GM21528 (cell line): ENCODE data around the gene LPP.
"Not testable (repeated sequence)": the region's sequence is repeated elsewhere in the genome, so short reads cannot be mapped to it uniquely, and the experiment has no call there.

Experiments
- ATAC-seq: cut with Tn5 transposase; IDR thresholded peaks from one replicate; pipeline ENCODE4 v1.9.1; 2021; ENCODE audit warnings: mild to moderate bottlenecking, moderate library complexity; ENCODE audit not compliant: unreplicated experiment, low FRiP score

The LPP gene

DNA sequence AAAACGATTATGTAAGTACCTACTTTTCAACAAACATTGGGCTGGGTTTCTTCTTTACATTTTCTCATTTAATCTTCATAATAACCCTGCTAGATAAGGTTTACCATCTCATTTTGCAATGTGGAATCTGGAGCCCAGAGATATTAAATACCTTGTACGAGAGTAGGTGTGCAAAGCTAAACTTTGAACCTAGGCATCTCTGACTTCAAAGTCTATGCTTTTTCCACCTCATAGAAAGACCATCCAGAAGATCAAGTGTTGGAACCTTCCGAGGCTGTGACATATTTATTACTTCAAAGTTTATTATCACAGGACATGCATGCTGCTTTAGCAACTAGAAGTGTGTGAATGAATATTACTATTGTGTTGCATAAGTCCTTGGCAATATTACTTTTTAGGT, 520.6 kb downstream of the LPP start:
- no peak for ATAC-seq

DNA sequence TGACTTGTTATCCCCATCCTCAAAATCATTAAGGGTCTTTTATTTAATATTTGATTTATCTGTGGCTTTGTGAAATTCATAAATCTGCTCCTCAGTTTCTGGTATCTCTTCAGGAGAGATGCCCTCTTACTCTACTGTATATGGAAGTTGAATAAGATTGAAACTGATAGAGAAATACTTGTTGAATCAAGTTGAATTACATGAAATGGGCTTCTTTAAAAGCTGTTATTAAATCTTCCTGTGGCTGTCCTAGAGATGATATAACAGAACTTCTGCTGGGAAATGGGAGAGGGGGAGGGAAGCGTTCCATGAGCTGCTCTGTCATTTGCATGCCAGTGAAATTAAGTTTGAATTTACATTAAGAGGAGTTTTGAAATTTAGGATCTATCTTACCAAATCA, 523.4 kb downstream of the LPP start:
- ATAC-seq: no peak

DNA sequence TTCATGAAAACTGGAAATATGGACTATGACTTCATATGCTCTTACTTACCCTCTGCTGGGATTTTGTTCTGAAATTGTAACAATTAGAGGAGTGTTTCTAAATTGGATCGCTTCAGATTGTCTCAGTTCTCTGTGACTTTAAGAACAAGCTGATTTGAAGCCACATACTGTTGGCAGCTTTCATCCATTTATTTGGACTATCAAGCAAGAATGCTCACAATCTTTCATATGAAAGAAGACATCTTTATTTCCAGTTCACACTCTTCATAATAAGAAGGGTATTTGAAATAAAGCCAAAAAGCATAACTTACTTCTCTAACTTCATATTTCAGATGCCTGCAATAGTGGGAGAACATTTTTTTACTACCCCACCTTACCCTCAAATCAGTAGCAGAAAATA, 526.2 kb downstream of the LPP start:
- no peak for ATAC-seq

DNA sequence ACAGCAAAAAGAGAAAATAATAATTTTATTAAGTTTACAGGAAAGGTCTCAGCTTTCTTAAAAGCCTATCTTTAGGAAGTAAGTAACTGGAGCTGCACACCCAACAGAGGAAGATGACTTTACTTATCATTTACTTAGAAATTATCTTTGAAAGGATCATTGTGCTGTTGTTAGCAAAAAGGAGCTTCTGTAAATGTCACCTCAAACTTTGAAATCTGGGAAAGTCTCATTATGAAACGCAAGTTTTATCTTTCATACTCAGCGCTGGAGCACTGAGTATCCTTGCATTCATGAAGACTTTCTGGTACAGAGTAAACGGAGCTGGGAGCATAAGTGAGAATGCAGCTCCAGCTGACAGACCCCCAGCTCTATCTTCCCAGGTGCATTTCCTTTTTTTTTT, 526.6 kb downstream of the LPP start:
- no peak for ATAC-seq

DNA sequence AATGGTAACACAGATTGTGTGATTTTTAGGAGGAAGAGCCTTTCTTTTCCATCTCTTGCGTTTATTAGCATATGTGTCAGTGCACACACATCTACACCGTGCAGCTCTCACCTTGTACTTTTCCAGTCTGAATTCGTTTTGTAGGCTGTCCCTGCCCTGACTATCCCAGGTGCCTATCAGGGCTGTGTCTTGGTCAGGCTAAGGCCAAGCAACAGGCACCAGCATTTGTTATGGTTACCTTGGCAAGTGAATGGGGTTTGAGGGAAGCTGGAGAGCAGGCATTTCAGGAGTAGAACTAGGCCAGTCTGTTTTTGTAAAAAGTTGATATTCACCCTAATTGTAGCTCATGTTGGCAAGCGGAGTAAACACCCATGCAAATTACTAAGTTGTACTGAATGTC, 528.4 kb downstream of the LPP start:
- ATAC-seq: no peak

DNA sequence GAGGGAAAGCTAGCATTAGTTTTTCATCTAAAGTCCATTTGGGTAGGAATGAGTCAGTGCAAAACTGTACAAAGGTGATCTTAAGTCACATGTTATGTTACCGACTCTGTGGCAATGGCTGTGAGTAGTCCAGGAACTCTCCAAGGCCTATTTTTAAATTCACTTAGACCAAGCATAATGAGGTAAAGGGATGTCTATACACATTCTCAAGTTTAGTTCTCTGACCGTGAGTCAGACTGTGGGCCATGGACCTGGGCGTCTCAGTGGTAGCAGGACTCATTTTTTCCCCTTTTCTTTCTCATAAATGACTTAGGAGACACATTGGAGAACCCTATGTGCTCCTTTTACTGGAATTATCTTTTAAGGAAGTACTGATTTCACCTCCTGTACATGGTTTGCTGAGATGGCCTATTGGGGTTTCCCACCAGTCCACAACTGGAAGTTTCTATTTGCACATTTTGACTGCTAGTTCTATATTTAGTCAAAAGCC, 529.1 kb downstream of the LPP start:
- ATAC-seq: no peak

DNA sequence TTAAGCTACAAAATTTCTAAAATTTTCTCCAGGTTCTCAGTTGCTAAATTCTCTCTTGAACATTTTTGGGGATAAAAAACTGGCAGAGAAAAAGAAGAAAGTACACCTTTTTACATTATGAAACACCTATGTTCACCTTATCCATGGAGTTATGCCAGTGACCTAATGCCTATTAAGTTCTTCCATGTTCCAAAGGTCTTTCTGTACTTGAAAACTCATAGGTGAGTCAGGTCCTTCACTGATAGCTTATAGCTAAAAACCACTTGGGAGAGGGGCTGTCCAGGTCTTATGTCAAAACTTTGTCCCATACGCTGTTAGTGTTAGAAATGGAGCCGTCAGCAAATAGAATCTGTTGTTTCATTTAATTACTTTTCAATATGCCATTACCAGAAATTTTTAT, 530.3 kb downstream of the LPP start:
- no peak for ATAC-seq

DNA sequence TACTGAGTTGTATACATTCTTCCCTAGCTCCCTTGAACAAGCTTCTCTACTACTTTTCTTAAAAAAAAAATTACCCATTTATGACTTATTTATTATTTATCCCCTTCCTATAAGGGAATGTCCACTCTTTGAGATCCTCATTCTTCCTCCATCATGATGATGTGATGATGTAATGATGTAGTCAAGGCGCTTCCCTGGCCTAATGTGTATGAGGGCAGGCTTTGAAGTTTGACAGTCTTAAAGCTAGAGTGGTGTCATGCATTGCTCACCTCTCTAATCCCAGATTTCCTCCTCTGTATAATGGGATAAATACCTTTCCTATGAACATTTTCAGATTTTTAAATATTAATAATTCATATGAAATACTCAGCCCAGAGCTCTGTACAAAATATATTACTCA, 531.8 kb downstream of the LPP start:
- no peak for ATAC-seq

DNA sequence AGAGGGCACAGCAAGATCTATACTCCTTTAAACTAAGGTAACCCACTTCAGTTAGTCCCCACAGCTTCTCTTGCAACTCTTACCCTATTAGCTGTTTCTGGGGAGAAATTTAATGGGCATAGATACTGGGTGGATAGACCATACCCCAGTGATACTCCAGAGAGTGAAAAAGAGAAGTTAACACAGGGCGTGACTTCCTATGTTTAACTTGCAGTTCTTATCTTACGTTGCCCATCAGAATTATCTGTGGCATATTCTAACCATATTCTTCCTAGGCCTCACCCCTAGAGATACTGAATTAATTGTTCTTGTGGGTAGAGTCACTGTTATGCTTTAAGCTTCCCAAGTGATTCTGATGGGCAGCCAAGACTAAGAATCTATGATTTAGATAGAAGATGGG, 532.4 kb downstream of the LPP start:
- ATAC-seq: no peak

DNA sequence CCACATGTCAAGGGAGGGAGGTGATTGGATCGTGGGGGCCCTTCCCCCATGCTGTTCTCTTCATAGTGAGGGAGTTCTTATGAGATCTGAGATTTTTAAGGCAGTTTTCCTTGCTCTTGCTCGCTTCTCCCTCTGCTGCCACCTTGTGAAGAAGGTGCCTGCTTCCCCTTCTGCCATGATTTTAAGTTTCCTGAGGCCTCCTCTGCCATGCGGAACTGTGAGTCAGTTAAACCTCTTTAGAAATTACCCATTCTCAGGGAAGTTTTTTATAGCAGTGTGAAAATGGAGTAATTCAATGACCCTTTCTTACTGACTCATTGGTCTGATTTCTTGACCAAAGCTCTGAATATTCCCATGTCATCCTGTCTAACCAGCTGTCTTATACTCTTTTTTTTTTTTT, 533.4 kb downstream of the LPP start:
- no peak for ATAC-seq

DNA sequence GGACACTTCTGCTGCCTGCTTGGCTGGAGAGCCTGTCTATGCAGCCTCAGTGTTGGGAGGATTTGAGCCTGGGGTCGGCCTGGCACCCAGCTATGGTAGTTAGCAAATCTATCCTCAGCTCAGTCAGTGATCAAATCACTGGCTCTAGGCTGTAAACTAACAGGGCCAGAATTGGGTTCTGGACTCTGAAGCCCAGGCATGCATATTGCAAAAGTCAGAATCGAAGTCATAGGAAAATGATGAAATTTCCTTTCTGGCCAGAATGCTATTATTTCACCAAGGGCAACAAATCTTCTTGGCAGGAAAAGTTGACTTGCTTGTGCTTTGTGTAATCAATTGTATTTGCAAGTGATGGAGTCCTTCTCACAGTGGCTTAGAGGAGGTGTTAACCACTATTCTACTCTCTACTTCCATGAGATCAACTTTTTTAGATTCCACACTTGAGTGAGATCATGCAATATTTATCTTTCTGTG, 535.2 kb downstream of the LPP start:
- ATAC-seq: no peak

DNA sequence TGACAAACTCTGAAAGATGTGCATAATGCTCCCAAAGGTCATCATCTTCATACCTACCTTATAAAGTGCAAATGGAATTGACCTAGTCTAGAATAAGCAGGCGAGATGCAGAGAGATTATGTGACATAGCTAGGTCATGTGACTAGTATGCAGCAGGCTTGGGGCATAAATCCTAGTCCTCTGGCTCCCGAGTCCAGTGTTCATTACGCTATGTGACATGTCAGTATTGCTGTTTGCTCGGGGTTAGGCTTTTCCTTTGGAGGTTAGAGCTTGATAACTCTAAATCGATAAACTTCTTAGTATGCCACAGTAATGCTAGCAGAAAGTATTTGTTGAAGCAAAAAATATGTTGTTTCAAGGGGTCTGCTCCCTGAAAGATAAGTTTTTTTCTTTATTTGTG, 536.1 kb downstream of the LPP start:
- ATAC-seq: no peak

DNA sequence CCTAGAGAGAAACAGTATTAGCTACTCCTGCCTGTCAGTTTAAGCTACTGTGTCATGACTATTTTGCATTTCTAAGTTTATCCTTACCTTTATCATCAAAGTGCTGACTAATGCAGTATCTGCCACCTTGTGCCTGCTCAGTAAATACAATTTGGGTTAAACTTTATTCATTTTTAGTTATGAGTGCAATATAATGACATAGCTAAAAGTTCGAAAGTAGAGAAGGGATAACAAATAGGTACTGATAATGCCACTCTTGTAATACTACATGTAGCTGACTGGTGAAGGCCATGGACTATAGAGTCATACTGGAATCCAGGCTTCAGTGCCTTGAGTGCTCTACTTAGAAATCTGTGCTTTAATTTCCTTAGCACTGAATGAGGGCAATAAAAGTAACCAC, 537.0 kb downstream of the LPP start:
- no peak for ATAC-seq

DNA sequence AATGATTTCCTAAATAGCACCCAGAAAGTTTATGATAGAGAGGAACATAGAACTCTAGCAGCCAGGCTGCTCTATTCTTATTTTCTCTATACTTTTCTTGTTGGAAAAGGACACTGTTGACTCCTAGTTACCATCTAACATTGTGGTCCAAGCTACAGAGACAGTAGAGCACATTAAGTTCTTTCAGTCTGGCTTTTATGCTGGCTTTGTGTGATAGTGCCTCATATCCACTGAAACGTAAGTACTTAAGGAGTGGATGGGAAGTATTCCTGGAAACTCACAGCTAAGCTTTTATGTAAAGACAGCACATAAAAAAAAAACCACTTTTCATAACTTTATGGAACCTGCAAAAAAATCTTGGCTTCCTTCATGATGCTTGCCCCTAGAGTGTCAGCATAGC, 537.7 kb downstream of the LPP start:
- no peak for ATAC-seq

DNA sequence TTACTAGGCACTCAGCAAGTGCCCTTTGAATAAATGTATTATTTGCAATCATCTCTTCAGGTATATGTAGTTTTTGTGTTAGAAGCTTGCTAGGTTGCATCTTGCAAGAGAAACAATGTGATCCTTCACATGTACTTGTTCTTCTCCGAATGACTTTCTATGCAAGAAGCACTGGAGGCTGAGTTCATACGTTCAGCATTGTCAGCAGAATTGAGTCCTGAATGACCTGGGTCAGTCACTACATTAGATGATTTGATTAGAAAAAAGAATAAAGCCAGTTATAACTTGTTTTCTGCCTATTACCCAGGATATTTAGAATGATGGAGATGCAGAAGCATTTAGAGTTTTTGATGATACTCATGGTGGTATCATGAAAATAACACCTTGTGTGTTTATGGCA, 538.7 kb downstream of the LPP start:
- ATAC-seq: no peak

DNA sequence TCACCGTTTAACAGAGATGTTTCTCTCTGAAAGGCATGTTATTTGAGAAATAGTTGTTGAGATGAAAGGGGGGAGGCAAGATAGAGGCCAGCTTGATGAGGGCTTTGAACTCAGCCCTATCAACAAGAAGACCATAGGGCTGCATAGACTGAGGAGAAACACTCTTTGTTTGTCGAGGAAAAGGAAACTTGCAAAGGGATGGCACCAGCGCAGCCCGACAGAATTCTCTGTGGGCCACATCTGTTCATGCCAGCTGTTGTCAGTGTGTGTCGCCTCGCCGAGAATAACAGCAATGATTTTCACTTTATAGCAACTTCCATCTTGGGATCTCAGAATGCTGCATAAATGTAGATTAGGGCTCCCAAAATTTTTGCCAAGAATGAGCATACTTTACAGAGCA, 539.5 kb downstream of the LPP start:
- ATAC-seq: no peak

DNA sequence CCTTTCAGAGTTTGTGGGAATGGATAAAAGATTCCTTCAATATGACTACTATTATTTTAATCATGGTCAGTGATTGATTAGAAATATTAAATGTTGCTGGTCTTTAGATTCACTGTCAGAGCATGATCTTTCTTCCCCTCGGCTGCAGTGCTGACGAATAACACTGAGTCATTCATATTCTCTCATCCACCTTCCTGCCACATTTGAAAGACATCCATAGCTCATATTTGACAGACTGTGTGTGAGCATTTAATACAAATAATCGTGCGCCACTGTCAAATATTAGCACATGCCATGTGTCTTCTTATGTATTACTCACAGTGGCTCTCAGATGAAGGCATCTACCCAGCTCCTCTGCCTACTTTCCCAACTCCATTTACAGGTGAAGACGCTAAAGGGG, 541.3 kb downstream of the LPP start:
- ATAC-seq: no peak

DNA sequence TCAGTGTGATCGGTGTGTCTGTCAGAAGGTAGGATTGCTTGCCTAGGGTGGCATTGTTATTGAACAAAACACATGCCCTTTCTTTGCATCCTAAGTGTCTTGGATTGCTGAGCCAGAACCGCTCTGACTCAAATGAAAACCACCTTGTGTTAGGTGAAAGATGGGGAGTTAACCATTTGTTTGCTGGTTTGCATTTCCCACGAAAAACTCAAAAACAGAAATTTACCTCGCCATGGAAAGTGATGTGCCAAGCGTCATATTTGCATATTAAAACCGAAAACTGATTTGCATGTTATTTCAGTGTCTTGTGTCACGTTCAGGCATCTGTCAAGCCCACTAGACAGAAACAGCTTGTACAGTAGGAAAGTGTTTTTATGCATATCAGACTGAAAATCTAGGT, 543.2 kb downstream of the LPP start:
- ATAC-seq: peak; percentile 93

DNA sequence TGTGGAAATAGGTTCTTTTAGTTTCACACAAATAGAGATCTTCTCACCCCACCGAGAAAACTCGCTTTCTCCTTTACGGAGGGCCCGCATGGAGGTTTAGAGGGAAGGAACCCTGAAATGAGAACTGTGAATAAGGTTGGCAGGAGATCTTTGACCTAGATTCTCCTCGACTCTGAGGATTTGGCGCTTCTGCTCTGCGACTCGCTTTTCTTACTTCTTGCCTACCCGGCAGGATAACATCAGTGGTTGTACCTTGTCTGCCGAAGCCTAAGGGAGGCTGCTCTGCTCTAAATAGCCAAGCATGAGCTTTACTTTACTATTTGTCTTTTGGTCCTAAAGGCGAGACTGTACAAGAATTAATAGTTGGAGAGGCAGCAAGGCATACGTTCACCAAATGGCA, 544.5 kb downstream of the LPP start:
- no peak for ATAC-seq

DNA sequence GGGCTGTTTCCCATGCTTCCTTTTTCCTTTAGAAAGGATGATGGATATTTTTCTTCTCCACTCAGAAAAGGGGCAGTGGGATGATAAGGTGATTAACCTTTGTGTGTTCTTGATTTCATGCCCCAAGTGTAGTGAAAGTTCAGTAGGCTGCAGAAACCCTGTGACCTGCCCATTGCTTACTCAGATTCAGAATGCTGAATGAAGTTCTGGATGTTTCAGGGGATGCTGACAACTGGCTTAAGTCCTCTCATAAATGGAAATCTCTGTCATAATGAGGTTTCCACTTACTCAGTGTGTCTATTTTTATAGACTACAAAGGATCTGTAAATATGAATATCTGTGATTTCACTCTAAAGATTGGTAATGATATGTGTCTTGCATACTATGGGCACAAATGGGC, 546.5 kb downstream of the LPP start:
- no peak for ATAC-seq

DNA sequence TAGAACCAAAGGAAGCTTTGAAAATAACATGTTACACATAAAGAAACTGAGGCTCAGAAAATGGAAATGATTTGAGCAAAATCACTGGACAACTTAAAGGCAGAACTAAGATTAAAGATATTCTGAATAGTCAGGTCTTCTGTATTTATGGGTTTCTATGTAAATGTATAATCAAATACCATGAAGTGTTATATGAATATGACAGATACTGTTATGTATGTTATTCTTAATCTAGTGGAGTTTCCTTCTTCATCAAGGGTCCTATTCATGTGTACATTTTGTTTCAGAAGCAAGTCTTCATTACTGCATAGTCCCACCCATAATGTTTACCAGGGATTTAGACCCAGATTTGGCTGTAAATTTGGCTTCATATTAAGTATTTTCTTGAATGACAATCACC, 547.0 kb downstream of the LPP start:
- ATAC-seq: no peak

DNA sequence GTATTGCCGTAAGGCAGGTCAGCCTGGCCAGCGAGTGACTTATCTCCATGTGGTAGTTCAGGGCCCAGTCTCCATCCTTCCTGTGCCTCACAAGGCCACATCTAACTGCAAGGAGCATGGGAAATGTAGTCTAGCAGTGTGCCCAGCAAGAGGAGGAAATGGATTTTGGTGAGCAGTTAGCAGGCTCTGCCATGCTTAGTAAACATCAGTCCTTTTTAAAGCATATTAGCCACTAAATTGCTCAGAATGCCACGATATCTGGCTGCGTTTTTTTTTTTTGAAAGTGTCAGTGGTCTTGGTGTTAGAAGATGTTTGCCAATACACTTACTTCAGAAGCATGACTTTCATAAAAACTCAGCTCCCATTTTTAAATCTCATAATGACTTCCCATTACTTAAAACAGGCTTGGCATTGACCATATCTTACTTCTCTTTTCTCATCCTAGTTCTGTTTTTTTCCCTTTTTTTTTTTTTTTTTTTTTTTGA, 547.6 kb downstream of the LPP start:
- ATAC-seq: no peak

DNA sequence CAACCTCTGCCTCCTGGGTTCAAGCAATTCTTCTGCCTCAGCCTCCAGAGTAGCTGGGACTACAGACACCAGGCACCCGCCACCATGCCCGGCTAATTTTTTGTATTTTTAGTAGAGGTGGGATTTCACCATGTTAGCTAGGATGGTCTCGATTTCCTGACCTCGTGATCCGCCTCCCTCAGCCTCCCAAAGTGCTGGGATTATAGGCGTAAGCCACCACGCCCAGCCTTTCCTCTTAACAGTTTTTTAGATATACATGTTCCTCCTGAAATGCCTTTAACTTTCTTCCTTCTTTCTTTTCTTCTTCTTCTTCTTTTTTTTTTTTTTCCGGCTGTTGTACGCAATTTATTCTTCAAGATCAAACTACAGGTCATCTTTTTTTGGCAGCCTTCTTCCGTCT, 548.1 kb downstream of the LPP start:
- ATAC-seq: not testable (repeated sequence)
